Fibroblast of the aortic adventitia (primary cell): ENCODE data around the gene OBSCN. TPM values are rescaled to one million over a fixed set of nuclear protein-coding genes. Genes with fewer than 3 reads are reported as not detected.
"Not testable (repeated sequence)": the region's sequence is repeated elsewhere in the genome, so short reads cannot be mapped to it uniquely, and the experiment has no call there.

Source experiments
- DNase-seq: peaks from one replicate; pipeline ENCODE4 v3.0.0-alpha.2; 2010; ENCODE audit warnings: low read depth
- H3K4me3 ChIP-seq: 2 replicates; pipeline ENCODE4 v1.5.1; 2011; ENCODE audit warnings: low read depth, mild to moderate bottlenecking, control low read depth, low read length, moderate library complexity
- total RNA-seq: library from RNA; depleted of rRNA; stranded (reverse); fragments of >200 nt; gene quantifications from 2 replicates; pipeline ENCODE4 v1.2.3, GENCODE V29; 2012; ENCODE audit warnings: low replicate concordance
- TF ChIP-seq, protein P1 (sequence below): IDR thresholded peaks from 2 replicates; pipeline ENCODE4 v1.5.1; 2011; ENCODE audit warnings: mild to moderate bottlenecking, low read length, control low read depth, inconsistent platforms; ENCODE audit not compliant: insufficient read depth

OBSCN gene
- total RNA-seq, 1 donor, result 0.99 TPM

DNA sequence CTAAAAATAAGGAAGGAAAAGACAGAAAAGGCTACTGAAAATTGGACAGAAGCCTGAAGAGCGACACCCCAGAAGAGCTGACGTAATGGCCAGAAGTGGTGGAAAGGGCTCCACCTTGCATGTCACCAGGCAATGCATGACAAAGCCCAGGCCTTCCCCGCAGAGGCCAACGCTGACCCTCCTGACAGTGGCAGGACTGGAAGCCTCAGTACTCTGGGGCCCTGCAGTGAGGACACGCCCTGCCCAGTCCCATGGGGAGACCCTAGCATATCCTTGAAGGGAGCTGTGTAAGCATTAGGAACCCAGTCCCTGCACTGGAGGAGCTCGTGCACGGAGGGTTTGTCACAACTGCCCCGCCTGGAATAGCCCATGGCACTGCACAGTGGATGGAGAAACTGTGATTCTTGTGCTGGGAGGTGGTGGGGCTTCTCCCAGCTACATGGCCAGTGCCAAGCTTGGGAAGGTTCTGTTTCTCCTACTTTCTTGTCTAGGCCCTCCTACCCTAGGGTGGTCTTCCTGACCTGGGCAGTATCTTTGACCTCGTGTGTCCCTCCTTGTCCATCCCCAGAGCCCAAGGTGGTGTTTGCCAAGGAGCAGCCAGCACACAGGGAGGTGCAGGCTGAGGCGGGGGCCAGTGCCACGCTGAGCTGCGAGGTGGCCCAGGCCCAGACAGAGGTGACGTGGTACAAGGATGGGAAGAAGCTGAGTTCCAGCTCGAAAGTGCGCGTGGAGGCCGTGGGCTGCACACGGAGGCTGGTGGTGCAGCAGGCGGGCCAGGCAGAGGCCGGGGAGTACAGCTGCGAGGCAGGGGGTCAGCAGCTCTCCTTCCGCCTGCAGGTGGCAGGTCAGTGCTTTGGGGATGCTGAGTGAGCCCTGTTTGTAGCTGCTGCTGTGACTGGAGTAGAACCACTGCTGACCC, 60.4 kb downstream of the OBSCN start:
- TF ChIP-seq, protein P1, sequence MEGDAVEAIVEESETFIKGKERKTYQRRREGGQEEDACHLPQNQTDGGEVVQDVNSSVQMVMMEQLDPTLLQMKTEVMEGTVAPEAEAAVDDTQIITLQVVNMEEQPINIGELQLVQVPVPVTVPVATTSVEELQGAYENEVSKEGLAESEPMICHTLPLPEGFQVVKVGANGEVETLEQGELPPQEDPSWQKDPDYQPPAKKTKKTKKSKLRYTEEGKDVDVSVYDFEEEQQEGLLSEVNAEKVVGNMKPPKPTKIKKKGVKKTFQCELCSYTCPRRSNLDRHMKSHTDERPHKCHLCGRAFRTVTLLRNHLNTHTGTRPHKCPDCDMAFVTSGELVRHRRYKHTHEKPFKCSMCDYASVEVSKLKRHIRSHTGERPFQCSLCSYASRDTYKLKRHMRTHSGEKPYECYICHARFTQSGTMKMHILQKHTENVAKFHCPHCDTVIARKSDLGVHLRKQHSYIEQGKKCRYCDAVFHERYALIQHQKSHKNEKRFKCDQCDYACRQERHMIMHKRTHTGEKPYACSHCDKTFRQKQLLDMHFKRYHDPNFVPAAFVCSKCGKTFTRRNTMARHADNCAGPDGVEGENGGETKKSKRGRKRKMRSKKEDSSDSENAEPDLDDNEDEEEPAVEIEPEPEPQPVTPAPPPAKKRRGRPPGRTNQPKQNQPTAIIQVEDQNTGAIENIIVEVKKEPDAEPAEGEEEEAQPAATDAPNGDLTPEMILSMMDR, result no peak
- H3K4me3 ChIP-seq, result no peak overlapping the region
- no peak for DNase-seq

DNA sequence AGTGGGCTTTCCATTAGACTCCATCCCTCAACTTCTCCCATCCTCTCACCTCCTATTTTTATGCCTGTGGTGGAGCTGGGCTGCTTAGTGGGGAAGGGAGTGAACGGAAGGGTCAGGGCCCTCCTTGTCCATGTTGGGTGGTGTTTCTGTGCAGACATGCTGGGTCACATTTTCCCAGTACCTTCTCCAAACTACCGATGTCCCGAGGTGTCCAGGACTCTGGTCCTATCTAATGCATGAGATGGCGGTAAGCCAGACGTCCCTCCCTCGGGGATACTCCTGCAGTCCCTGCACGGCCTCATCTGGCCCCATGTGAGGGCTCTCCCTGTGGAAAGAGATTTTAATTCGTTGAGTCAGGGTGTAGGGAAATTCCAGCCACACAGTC, 61.0 kb downstream of the OBSCN start:
- no peak for DNase-seq
- TF ChIP-seq, protein P1, result no peak
- no peak overlapping the region for H3K4me3 ChIP-seq

DNA sequence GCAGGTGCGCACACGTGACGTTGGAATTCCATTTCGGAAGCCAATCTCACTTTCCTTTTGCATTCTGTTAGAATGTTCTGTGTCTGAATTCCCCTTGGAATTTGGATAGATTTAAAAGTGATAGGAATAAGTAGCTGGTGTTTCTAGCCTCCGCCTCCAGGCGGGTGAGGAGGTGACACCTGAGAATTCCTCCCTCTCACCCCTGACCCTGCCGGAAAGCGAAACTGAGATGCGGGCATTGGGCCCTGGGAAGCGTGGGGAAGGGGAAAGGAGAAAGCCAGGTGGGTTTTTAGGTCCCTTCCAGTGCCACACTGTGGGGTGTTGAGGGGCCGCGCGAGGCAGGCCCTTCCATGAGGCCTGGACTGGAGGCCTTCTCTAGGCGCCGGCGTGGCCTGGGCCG, 61.6 kb downstream of the OBSCN start:
- not testable (repeated sequence) for DNase-seq, H3K4me3 ChIP-seq

DNA sequence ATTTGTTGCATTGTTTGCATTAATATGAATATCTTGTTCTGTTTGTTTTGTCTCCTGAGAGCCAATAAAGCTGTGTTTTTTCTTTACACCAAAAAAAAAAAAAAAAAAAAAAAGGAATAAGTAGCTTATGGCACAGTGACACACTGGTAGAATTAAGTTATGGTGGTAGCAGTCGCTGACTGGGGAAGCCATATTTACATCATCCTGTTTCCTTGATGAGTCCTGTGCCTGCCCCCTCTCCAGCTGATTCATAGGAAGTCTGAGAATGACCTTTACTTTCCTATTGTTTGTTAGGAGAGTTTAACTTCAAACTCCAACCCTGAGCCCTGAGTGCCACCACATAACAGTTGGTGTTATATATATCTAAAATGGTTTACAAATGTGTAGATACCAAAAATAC, 62.2 kb downstream of the OBSCN start:
- peak; percentile 50 for DNase-seq
- TF ChIP-seq, protein P1, result no peak
- no peak overlapping the region for H3K4me3 ChIP-seq

DNA sequence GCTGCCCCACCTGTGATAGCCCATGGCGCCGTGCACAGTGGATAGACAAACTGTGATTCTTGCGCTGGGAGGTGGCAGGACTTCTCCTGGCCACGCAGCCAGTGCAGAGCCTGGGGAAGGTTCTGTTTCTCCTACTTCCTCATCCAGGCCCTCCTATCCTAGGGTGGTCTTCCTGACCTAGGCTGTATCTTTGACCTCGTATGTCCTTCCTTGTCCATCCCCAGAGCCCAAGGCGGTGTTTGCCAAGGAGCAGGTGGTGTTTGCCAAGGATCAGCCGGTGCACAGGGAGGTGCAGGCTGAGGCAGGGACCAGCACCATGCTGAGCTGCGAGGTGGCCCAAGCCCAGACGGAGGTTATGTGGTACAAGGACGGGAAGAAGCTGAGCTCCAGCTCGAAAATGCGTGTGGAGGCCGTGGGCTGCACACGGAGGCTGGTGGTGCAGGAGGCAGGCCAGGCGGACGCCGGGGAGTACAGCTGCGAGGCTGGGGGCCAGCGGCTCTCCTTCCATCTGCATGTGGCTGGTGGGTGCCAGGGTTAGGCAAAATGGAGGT, 63.9 kb downstream of the OBSCN start:
- TF ChIP-seq, protein P1, result no peak

DNA sequence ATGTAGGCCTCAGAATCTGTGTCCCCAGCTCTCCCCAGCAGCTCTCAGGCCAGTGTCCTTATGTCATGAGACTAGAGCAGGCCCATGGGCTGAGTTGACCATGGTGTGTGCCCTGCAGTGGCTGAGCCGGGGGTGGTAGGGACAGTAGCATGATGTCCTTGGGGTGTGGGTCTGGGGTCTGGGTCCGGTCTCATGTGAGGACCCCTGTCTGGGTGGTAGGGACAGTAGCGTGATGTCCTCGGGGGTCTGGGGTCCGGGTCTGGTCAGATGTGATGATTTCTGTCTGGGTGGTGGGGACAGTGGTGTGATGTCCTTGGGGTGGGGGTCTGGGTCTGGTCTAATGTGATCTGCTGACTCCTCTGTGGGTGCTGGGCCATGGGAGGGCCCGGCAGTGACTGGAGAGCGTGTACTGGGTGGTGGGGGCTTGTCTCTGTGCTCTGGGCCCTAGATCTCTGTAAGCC, 64.5 kb downstream of the OBSCN start:
- TF ChIP-seq, protein P1, result no peak
- no peak for DNase-seq
- no peak overlapping the region for H3K4me3 ChIP-seq

More for the DNA sequence above, 63.9 kb downstream of the OBSCN start:
- no peak for DNase-seq
- no peak overlapping the region for H3K4me3 ChIP-seq

DNA sequence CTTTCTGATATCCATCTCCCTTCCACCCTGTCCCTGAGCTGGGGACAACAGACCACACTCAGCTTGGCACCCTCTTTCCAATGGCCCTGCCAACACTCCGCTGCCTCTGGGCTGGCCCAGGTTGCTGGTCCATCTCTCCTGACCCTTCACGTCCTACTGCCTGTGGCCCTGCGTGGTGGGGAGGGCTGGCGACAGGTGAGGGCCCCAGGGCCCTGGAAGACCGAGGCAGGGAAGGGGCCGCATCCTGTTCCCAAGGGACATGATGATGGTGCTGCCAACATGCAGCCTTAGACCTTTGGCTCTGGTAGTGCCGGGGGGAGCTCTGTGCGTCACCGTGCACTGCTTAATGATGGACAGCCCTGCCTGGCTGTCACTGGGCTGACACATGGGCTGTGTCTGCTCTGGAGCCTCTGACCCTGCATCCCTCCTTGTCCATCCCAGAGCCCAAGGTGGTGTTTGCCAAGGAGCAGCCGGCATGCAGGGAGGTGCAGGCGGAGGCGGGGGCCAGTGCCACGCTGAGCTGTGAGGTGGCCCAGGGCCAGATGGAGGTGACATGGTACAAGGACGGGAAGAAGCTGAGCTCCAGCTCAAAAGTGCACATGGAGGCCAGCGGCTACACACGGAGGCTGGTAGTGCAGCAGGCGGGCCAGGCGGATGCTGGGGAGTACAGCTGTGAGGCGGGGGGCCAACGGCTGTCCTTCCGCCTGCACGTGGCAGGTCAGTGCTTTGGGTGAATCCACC, 65.2 kb downstream of the OBSCN start:
- DNase-seq, result no peak

More for the DNA sequence above, 65.2 kb downstream of the OBSCN start:
- TF ChIP-seq, protein P1, result no peak
- H3K4me3 ChIP-seq, result no peak overlapping the region
